HT1080 (cell line): ENCODE measurements around the gene VCL. TPM values are rescaled to one million over a fixed set of nuclear protein-coding genes. Genes with fewer than 3 reads are reported as not detected.
"Not testable (repeated sequence)": the region's sequence is repeated elsewhere in the genome, so short reads cannot be mapped to it uniquely, and the experiment has no call there.

Experiments
- DNase-seq: peaks from one replicate; pipeline ENCODE4 v3.0.0-alpha.2; 2015; ENCODE audit warnings: low read depth
- total RNA-seq: library from RNA; depleted of rRNA; stranded (reverse); fragments of >200 nt; shearing (Covaris generic); gene quantifications from 2 replicates; pipeline ENCODE4 v1.2.3, GENCODE V29; 2014

The VCL gene
- total RNA-seq, 1 experiment from 2014 or later, result 138 TPM

- DNase-seq, result peak; percentile 27
Observed at GRCh38 chr10:74103560-74104258, 105.8 kb downstream of the VCL start.

GRCh38 chr10:74104480-74104879 is 106.6 kb downstream of the VCL start:
- no peak for DNase-seq

GRCh38 chr10:74104996-74105395 is 107.1 kb downstream of the VCL start:
- DNase-seq, result no peak

- no peak for DNase-seq
Observed at GRCh38 chr10:74107391-74107790, 109.5 kb downstream of the VCL start.

GRCh38 chr10:74109452-74109851 is 111.5 kb downstream of the VCL start:
- DNase-seq, result no peak

- DNase-seq, result no peak
Observed at GRCh38 chr10:74110120-74110519, 112.2 kb downstream of the VCL start.

- no peak for DNase-seq
Observed at GRCh38 chr10:74111799-74112198, 113.9 kb downstream of the VCL start.

- no peak for DNase-seq
Observed at GRCh38 chr10:74113546-74113945, 115.6 kb downstream of the VCL start.

GRCh38 chr10:74114041-74114448 is 116.1 kb downstream of the VCL start:
- no peak for DNase-seq

- no peak for DNase-seq
Observed at GRCh38 chr10:74117738-74118137, 119.8 kb downstream of the VCL start.

GRCh38 chr10:74118804-74119203 is 120.9 kb downstream of the VCL start:
- DNase-seq, result peak; percentile 58

- DNase-seq, result no peak
Observed at GRCh38 chr10:74120911-74121310, 123.0 kb downstream of the VCL start.

- no peak for DNase-seq
Observed at GRCh38 chr10:74121368-74121767, 123.5 kb downstream of the VCL start.

GRCh38 chr10:74122060-74122459 is 124.1 kb downstream of the VCL start:
- DNase-seq, result no peak

GRCh38 chr10:74123081-74123480 is 125.2 kb downstream of the VCL start:
- no peak for DNase-seq

GRCh38 chr10:74133923-74134820 is 136.3 kb downstream of the VCL start:
- no peak for DNase-seq

- no peak for DNase-seq
Observed at GRCh38 chr10:74135452-74135851, 137.5 kb downstream of the VCL start.

GRCh38 chr10:74137992-74138391 is 140.1 kb downstream of the VCL start:
- no peak for DNase-seq

- DNase-seq, result not testable (repeated sequence)
Observed at GRCh38 chr10:74138596-74138995, 140.7 kb downstream of the VCL start.

GRCh38 chr10:74139981-74140380 is 142.1 kb downstream of the VCL start:
- no peak for DNase-seq

- DNase-seq, result no peak
Observed at GRCh38 chr10:74140553-74140952, 142.6 kb downstream of the VCL start.

GRCh38 chr10:74145133-74145532 is 147.2 kb downstream of the VCL start:
- peak; percentile 21 for DNase-seq

- not testable (repeated sequence) for DNase-seq
Observed at GRCh38 chr10:74146980-74147379, 149.1 kb downstream of the VCL start.
